Right lobe of liver (tissue), 6 donors: ENCODE data around the gene ANKRD31. TPM values are rescaled to one million over a fixed set of nuclear protein-coding genes. Genes with fewer than 3 reads are reported as not detected.

Experiments used
- ATAC-seq, 4 donors: fragments of 200-7000 bp; cut with Tn5 transposase; one replicate each; pipeline ENCODE4 v1.9.1; 2020; ENCODE audit warnings: mild to moderate bottlenecking in 4 of 4, moderate library complexity in 4 of 4
- DNase-seq, 3 donors: peaks; one replicate each; pipeline ENCODE4 v3.0.0-alpha.2; 2020
- H3K27ac ChIP-seq, 3 donors: fragments of 200-600 bp; one replicate each; pipeline ENCODE4 v1.8.0; 2022
- H3K27me3 ChIP-seq, 2 donors: fragments of 200-600 bp; one replicate each; pipeline ENCODE4 v1.8.0; 2022
- H3K36me3 ChIP-seq, 4 donors: fragments of 200-600 bp; sonication (generic) in 1 of 4; one replicate each; pipeline versions ENCODE4 v1.5.1 to v1.8.0; 2017 to 2022; ENCODE audit warnings: control low read depth in 1 of 4
- H3K4me1 ChIP-seq, 4 donors: fragments of 200-600 bp; sonication (generic) in 1 of 4; one replicate each; pipeline versions ENCODE4 v1.5.1 to v1.8.0; 2017 to 2022; ENCODE audit warnings: control low read depth in 1 of 4
- H3K4me3 ChIP-seq, 3 donors: fragments of 200-600 bp; one replicate each; pipeline ENCODE4 v1.8.0; 2022
- H3K9me3 ChIP-seq, 4 donors: fragments of 200-600 bp; sonication (generic) in 1 of 4; one replicate each; pipeline versions ENCODE4 v1.5.1 to v1.8.0; 2017 to 2022; ENCODE audit warnings: control low read depth in 1 of 4
- CTCF ChIP-seq, 4 donors: fragments of 200-600 bp in 3 of 4; fragments of 450-650 bp in 1 of 4; IDR thresholded peaks; one replicate each; pipeline versions ENCODE4 v1.5.1 to v1.8.0; 2016 to 2022; ENCODE audit warnings: antibody characterized with exemption in 4 of 4, mild to moderate bottlenecking in 2 of 4
- POLR2A ChIP-seq: fragments of 450-650 bp; IDR thresholded peaks from one replicate; pipeline ENCODE4 v1.6.1; 2017; ENCODE audit warnings: antibody characterized with exemption, mild to moderate bottlenecking
- WGBS: methylation state at CpG from one replicate; pipeline ENCODE4 v1.1.6; 2018; ENCODE audit warnings: low coverage, low lambda C conversion rate; ENCODE audit not compliant: insufficient coverage; ENCODE audit errors: missing lambda C conversion rate; 5-methylcytosine and 5-hydroxymethylcytosine counted together
- intact Hi-C, 2 donors: fragments of 100-400 bp; cut with DNase I; formaldehyde crosslinking; loops; one replicate each; pipeline versions ENCODE4 v1.11.2 to v1.14.1; 2022
- total RNA-seq, 6 experiments: library from RNA; depleted of rRNA in 2 of 6; stranded (reverse); fragments of >200 nt in 2 of 6; fragmentation: NEBNext Ultra II Directional in 3 of 6; extraction: Animal tissue kit (Norgen Biotek cat#: 25700) in 3 of 6; gene quantifications; one replicate each; pipeline versions ENCODE4 v1.1.0 to v1.2.4, GENCODE V29; 2016 to 2023
- donor health status: DM: no; HTN: yes; CAD: no.
- donor health status: DM: no; HTN: no; CAD: no.
- donor health status: DM: no; HTN: no; CAD: no.
- donor health status: DM: no; HTN: yes; CAD: no.
- donor health status: DM: no; HTN: yes; CAD: no.

The ANKRD31 gene
- total RNA-seq, 6 experiments from 2014 or later, result 0.02 to 0.15 (median 0.12) TPM; not detected in 1

GRCh38 chr5:75034137-75034739 is 202.4 kb downstream of the ANKRD31 start:
- Histone ChIP-seq H3K9me3 (no peaks in the 10 kb centered on the region), H3K36me3 (no peaks in the 10 kb centered on the region), H3K4me1 (no peaks in the 10 kb centered on the region), H3K4me3 (no peak overlapping the region), H3K27ac (no peak overlapping the region), H3K27me3 (no peaks in the 10 kb centered on the region)
- TF ChIP-seq POLR2A, result no peak
- TF ChIP-seq CTCF (IDR thresholded peaks at IDR 0.05), result no peak
- intact Hi-C loops, result no loop called here
- DNase-seq (no peak), ATAC-seq (no peak)
- 80% methylated on average over 1 of the region's 6 CpGs for WGBS

GRCh38 chr5:75031366-75031765 is 205.3 kb downstream of the ANKRD31 start:
- Histone ChIP-seq H3K9me3 (no peaks in the 10 kb centered on the region), H3K4me1 (no peaks in the 10 kb centered on the region), H3K27me3 (no peaks in the 10 kb centered on the region), H3K4me3 (no peak overlapping the region), H3K27ac (no peak overlapping the region), H3K36me3 (no peaks in the 10 kb centered on the region)
- no peak for ATAC-seq
- no peak for DNase-seq
- 78% methylated on average over 3 of the region's 3 CpGs for WGBS
- intact Hi-C loops, result no loop called here
- TF ChIP-seq POLR2A, result no peak
- no peak for TF ChIP-seq CTCF (IDR thresholded peaks at IDR 0.05)

DNA sequence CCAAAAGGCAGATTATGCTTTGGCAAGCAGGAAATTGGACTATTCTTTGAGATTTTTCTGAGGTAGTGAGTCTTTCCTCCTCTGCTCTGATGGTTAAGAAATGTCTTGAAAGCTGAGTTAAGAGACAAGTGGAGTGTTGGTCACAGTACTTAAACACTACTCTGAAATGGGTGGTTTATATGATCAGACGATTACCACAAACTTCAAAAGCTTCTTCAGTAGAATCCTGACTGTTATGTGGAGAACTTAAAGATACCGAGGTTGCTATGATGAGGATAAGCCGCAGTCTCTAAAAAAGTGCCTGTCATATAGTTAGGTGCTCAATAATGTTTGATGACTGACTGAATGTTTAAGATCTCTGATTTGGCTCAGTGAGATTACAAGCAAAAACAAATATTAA is 208.6 kb downstream of the ANKRD31 start:
- intact Hi-C loops, result no loop called here
- no peaks in the 10 kb centered on the region for H3K9me3 ChIP-seq
- H3K27ac ChIP-seq, result no peak overlapping the region
- ATAC-seq, result no peak
- H3K36me3 ChIP-seq, result no peaks in the 10 kb centered on the region
- no peak for DNase-seq
- H3K4me3 ChIP-seq, result no peak overlapping the region
- H3K4me1 ChIP-seq, result no peaks in the 10 kb centered on the region
- TF ChIP-seq CTCF (IDR thresholded peaks at IDR 0.05), result no peak
- no peak for TF ChIP-seq POLR2A
- WGBS, result 76% methylated on average over 3 of the region's 3 CpGs
- no peaks in the 10 kb centered on the region for H3K27me3 ChIP-seq

- intact Hi-C loops, result no loop called here
- H3K27me3 ChIP-seq, result no peaks in the 10 kb centered on the region
- no peaks in the 10 kb centered on the region for H3K9me3 ChIP-seq
- H3K36me3 ChIP-seq, result no peaks in the 10 kb centered on the region
- ATAC-seq (peak in 1 of 4 donors; percentile 22), DNase-seq (no peak)
- H3K4me3 ChIP-seq, result no peak overlapping the region
- no peak for TF ChIP-seq CTCF (IDR thresholded peaks at IDR 0.05)
- TF ChIP-seq POLR2A, result no peak
- H3K4me1 ChIP-seq, result peaks cover 0 to 8% (median 0%) of the 10 kb centered on the region in 4 donors
- no peak overlapping the region for H3K27ac ChIP-seq
- 67% methylated on average over 9 of the region's 9 CpGs for WGBS
Measured at GRCh38 chr5:75023368-75024159, 213.1 kb downstream of the ANKRD31 start.
